Measurements from ENCODE around the gene CENPW. TPM values are rescaled to one million over a fixed set of nuclear protein-coding genes. Genes with fewer than 3 reads are reported as not detected.

CENPW gene
- total RNA-seq, 1 donor from 2014 or later: 13.0 TPM

GRCh38 chr6:126388104-126388598, 48.2 kb downstream of the CENPW start:
- Mint-ChIP-seq H3K36me3 (ENCODE audit: unreplicated experiment) (peaks cover 7% of the 10 kb centered on the region), H3K27me3 (ENCODE audit: unreplicated experiment) (no peaks in the 10 kb centered on the region), H3K4me1 (ENCODE audit: low read depth, unreplicated experiment) (no peaks in the 10 kb centered on the region), H3K9me3 (ENCODE audit: unreplicated experiment) (no peaks in the 10 kb centered on the region), H3K27ac (ENCODE audit: unreplicated experiment) (no peak overlapping the region), H3K4me3 (ENCODE audit: unreplicated experiment) (no peak overlapping the region)
- no peak for DNase-seq
- no peak for TF ChIP-seq CTCF (IDR thresholded peaks at IDR 0.05; ENCODE audit: partially characterized antibody, unreplicated experiment)

- no peaks in the 10 kb centered on the region for H3K4me1 Mint-ChIP-seq (ENCODE audit: low read depth, unreplicated experiment)
- TF ChIP-seq CTCF (IDR thresholded peaks at IDR 0.05; ENCODE audit: partially characterized antibody, unreplicated experiment): no peak
- H3K9me3 Mint-ChIP-seq (ENCODE audit: unreplicated experiment): no peaks in the 10 kb centered on the region
- no peak overlapping the region for H3K4me3 Mint-ChIP-seq (ENCODE audit: unreplicated experiment)
- no peak overlapping the region for H3K27ac Mint-ChIP-seq (ENCODE audit: unreplicated experiment)
- H3K27me3 Mint-ChIP-seq (ENCODE audit: unreplicated experiment): no peaks in the 10 kb centered on the region
- no peaks in the 10 kb centered on the region for H3K36me3 Mint-ChIP-seq (ENCODE audit: unreplicated experiment)
- no peak for DNase-seq
Observed at GRCh38 chr6:126396131-126396530, 56.2 kb downstream of the CENPW start.
